Spleen (tissue), 11 donors: Measurements from ENCODE around the gene CCDC91. TPM values are rescaled to one million over a fixed set of nuclear protein-coding genes. Genes with fewer than 3 reads are reported as not detected.

Source experiments
- DNase-seq: peaks from one replicate; pipeline ENCODE4 v3.0.0-alpha.2; 2020
- H3K27ac ChIP-seq, 8 donors: fragments of 200-600 bp; sonication (generic) in 7 of 8; 1 replicate in 4 of 8; 2 replicates in 4 of 8; pipeline versions ENCODE4 v1.5.0 to v1.8.0; 2016 to 2021; ENCODE audit warnings: inconsistent platforms in 4 of 8, mild to moderate bottlenecking in 4 of 8, moderate library complexity in 1 of 8
- H3K27me3 ChIP-seq, 7 donors: fragments of 200-600 bp; sonication (generic) in 6 of 7; replicated peaks in 1 of 7; 1 replicate in 4 of 7; 2 replicates in 3 of 7; pipeline versions ENCODE4 v1.5.0 to v1.8.0; 2016 to 2021; ENCODE audit warnings: inconsistent platforms in 3 of 7, mild to moderate bottlenecking in 1 of 7
- H3K36me3 ChIP-seq, 6 donors: fragments of 200-600 bp; sonication (generic) in 5 of 6; 1 replicate in 4 of 6; 2 replicates in 2 of 6; pipeline versions ENCODE4 v1.5.0 to v1.8.0; 2016 to 2021; ENCODE audit warnings: inconsistent platforms in 2 of 6
- H3K4me1 ChIP-seq, 6 donors: fragments of 200-600 bp; sonication (generic) in 5 of 6; 1 replicate in 3 of 6; 2 replicates in 3 of 6; pipeline versions ENCODE4 v1.5.0 to v1.8.0; 2016 to 2021; ENCODE audit warnings: inconsistent platforms in 3 of 6
- H3K4me3 ChIP-seq, 8 donors: fragments of 200-600 bp; sonication (generic) in 7 of 8; 1 replicate in 4 of 8; 2 replicates in 4 of 8; pipeline versions ENCODE4 v1.5.0 to v1.8.0; 2016 to 2021; ENCODE audit warnings: inconsistent platforms in 4 of 8, mild to moderate bottlenecking in 4 of 8, moderate library complexity in 2 of 8
- H3K9me3 ChIP-seq, 8 donors: fragments of 200-600 bp; sonication (generic) in 7 of 8; 1 replicate in 4 of 8; 2 replicates in 4 of 8; pipeline versions ENCODE4 v1.5.0 to v1.8.0; 2016 to 2021; ENCODE audit warnings: inconsistent platforms in 4 of 8
- CTCF ChIP-seq, 11 experiments: fragments of 200-600 bp in 7 of 11; fragments of 450-650 bp in 4 of 11; sonication (generic) in 4 of 11; IDR thresholded peaks in 8 of 11; conservative IDR thresholded peaks in 3 of 11; 1 replicate in 7 of 11; 2 replicates in 4 of 11; pipeline versions ENCODE4 v1.4.0 to v1.8.0; 2016 to 2021; ENCODE audit warnings: antibody characterized with exemption in 11 of 11, inconsistent platforms in 4 of 11, mild to moderate bottlenecking in 1 of 11
- POLR2A ChIP-seq, 3 donors: fragments of 450-650 bp; IDR thresholded peaks; one replicate each; pipeline ENCODE4 v1.5.1; 2017; ENCODE audit warnings: antibody characterized with exemption in 3 of 3, mild to moderate bottlenecking in 1 of 3
- POLR2AphosphoS5 ChIP-seq, 3 donors: sonication (generic); formaldehyde crosslinking; IDR thresholded peaks; one replicate each; pipeline ENCODE4 v1.5.1; 2017; ENCODE audit warnings: antibody characterized with exemption in 3 of 3
- WGBS, 5 donors: extraction: QIAGEN DNeasy Blood & Tissue Kit in 3 of 5; methylation state at CpG; one replicate each; pipeline versions ENCODE4 v1.1.5 to v1.1.7; 2013 to 2018; 5-methylcytosine and 5-hydroxymethylcytosine counted together
- intact Hi-C: fragments of 100-400 bp; cut with DNase I; formaldehyde crosslinking; loops from one replicate; pipeline ENCODE4 v1.15.0; 2023; ENCODE audit warnings: low total_unique reads
- polyA plus RNA-seq, 3 donors: library from polyadenylated mRNA; stranded (reverse); fragments of 200-250 nt; gene quantifications; one replicate each; pipeline ENCODE4 v1.2.1, GENCODE V29; 2013
- total RNA-seq, 7 donors: library from RNA; depleted of rRNA in 3 of 7; stranded (reverse); fragments of >200 nt in 3 of 7; fragmentation: NEBNext Ultra II Directional in 4 of 7; extraction: Animal tissue kit (Norgen Biotek cat#: 25700) in 4 of 7; gene quantifications; one replicate each; pipeline versions ENCODE4 v1.1.0 to v1.2.1, GENCODE V29; 2016 to 2021
- donor health status: healthy with polysubstance abuse.
- donor health status: DM: no; HTN: no; CAD: no; lungs with moderate emphysema.
- donor health status: DM: no; HTN: no; CAD: no.
- donor health status: Bipolar disorder and iron deficiency.
- donor health status: healthy.
- donor health status: DM: no; HTN: no; CAD: no.
- donor health status: DM: yes; HTN: yes; CAD: no.

Gene CCDC91
- total and polyA plus RNA-seq, 10 donors = 12.8 to 65.9 (median 43.4) TPM

DNA sequence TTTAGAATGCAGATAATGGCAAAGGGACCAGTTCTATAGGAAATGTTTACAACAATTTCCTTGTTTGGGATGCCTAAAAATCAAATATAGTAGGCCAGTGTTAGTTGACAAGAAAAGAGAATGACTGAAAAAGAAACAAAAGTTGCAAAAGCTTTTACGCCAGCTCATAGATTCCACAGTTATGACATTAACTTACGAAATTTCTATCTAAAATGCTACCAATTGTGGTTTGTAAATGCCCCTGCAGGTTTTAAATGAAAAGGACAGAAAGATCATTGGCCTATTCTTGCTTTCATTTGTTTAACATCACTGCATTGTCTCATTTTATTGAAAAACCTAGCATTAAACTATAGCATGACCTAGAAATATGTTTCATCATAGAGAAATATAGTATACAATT is 345.8 kb downstream of the CCDC91 start:
- DNase-seq = no peak
- Histone ChIP-seq H3K4me3 (no peak overlapping the region), H3K36me3 (no peaks in the 10 kb centered on the region), H3K27me3 (no peaks in the 10 kb centered on the region), H3K4me1 (no peaks in the 10 kb centered on the region), H3K27ac (no peak overlapping the region), H3K9me3 (no peaks in the 10 kb centered on the region)
- intact Hi-C loops = no loop called here
- 45 to 74% (median 60%) methylated on average over 2 of the region's 2 CpGs for WGBS, 5 donors
- TF ChIP-seq CTCF (IDR thresholded peaks at IDR 0.05 in 8 of 11, conservative IDR thresholded peaks at IDR 0.05 in 3 of 11) = no peak

- intact Hi-C loops = no loop called here
- WGBS, 5 donors = 89 to 97% (median 93%) methylated on average over 1 of the region's 1 CpG
These were observed 347.2 kb downstream of the CCDC91 start for GRCh38 chr12:28537474-28537873.

GRCh38 chr12:28539691-28540323 is 349.6 kb downstream of the CCDC91 start:
- Histone ChIP-seq H3K27me3 (no peaks in the 10 kb centered on the region), H3K9me3 (no peaks in the 10 kb centered on the region), H3K36me3 (no peaks in the 10 kb centered on the region), H3K4me1 (no peaks in the 10 kb centered on the region), H3K27ac (no peak overlapping the region), H3K4me3 (no peak overlapping the region)
- intact Hi-C loops = no loop called here
- no peak for DNase-seq
- no peak for TF ChIP-seq POLR2A (IDR thresholded peaks at IDR 0.05)
- no peak for TF ChIP-seq POLR2AphosphoS5 (IDR thresholded peaks at IDR 0.05)
- TF ChIP-seq CTCF (IDR thresholded peaks at IDR 0.05 in 8 of 11, conservative IDR thresholded peaks at IDR 0.05 in 3 of 11) = no peak
- 93 to 100% (median 96%) methylated on average over 4 of the region's 4 CpGs for WGBS, 5 donors

More at GRCh38 chr12:28537474-28537873, 347.2 kb downstream of the CCDC91 start:
- TF ChIP-seq POLR2AphosphoS5 (IDR thresholded peaks at IDR 0.05) = no peak
- no peak for TF ChIP-seq CTCF (IDR thresholded peaks at IDR 0.05 in 8 of 11, conservative IDR thresholded peaks at IDR 0.05 in 3 of 11)
- TF ChIP-seq POLR2A (IDR thresholded peaks at IDR 0.05) = no peak
- DNase-seq = no peak
- Histone ChIP-seq H3K4me3 (no peak overlapping the region), H3K36me3 (no peaks in the 10 kb centered on the region), H3K27ac (no peak overlapping the region), H3K4me1 (no peaks in the 10 kb centered on the region), H3K27me3 (no peaks in the 10 kb centered on the region), H3K9me3 (no peaks in the 10 kb centered on the region)

DNA sequence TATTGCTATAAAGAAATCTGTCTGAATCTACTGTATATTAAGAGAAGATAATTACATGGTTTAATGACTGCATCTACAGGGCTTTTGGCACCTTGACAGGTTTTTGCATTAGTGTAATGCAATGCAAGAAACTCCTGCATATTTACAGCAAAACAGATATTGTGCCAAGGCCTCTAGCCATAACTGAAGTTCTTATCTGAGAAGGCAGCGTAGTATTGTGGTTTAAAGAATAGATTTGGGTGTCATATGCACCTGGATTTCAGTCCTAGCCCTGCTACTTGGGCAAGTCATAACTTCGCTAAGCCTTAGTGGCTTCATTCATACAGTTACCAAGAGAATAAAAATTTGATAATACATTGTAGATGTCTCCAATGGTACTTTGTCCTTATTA is 350.1 kb downstream of the CCDC91 start:
- no peak for DNase-seq
- intact Hi-C loops = no loop called here
- 93 to 100% (median 95%) methylated on average over 2 of the region's 2 CpGs for WGBS, 5 donors

More for the DNA sequence above, 350.1 kb downstream of the CCDC91 start:
- no peaks in the 10 kb centered on the region for H3K4me1 ChIP-seq
- H3K27ac ChIP-seq = no peak overlapping the region
- H3K36me3 ChIP-seq = no peaks in the 10 kb centered on the region
- H3K4me3 ChIP-seq = no peak overlapping the region
- no peak for TF ChIP-seq CTCF (IDR thresholded peaks at IDR 0.05 in 8 of 11, conservative IDR thresholded peaks at IDR 0.05 in 3 of 11)
- no peak for TF ChIP-seq POLR2AphosphoS5 (IDR thresholded peaks at IDR 0.05)
- no peak for TF ChIP-seq POLR2A (IDR thresholded peaks at IDR 0.05)
- H3K9me3 ChIP-seq = no peaks in the 10 kb centered on the region
- no peaks in the 10 kb centered on the region for H3K27me3 ChIP-seq
